HG02678 (cell line): Measurements from ENCODE around the gene SMURF2.

Experiments
- ATAC-seq: cut with Tn5 transposase; IDR thresholded peaks from one replicate; pipeline ENCODE4 v1.9.1; 2021; ENCODE audit warnings: mild to moderate bottlenecking, moderate library complexity; ENCODE audit not compliant: unreplicated experiment

SMURF2 gene

DNA sequence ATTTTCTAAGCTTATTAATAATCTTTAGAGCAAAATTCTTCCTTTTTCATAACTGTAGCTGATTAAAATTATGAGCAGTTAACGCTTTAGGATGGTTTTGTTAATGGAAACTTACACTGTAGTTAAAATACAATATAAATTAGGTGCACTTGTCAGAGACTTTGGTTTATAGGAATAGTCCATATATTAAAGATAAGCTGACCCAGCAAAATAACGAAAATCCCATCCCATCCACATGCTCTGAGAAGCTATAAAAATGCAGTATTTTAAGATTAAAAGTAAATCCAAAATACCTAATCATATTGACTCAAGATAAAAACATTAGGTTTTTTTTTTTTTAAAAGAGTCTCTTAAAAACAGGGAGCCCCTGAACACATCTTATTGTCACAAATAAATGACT lies 117.4 kb downstream of the SMURF2 start:
- no peak for ATAC-seq

DNA sequence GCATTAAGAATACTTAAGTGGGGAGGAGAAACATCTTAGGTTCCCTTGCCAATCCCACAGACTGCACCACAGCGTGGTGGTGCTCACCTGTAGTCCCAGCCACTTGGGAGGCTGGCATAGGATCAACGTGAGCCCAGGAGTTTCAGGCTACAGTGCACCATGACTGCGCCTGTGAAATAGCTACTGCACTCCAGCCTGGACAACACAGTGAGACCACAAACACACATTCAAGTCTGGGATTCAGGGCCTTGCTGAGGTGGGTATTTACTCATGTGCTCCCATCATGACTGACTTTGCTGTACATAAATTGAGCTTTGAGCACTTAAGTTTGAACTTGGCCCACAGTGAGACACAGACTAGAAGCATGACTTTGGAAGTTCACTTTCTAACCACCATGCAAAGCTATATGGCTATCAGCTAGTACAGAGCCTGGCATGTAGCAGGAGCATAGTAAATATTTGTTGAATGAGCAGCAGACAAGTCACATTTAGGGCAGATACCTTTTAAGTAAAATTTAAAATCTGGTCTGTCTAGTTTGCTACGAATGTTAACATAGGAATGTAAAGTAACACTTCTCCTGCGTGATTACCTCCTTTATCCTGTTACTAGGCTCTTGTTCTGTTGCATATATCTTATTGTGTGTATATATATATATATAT lies 121.9 kb downstream of the SMURF2 start:
- no peak for ATAC-seq

DNA sequence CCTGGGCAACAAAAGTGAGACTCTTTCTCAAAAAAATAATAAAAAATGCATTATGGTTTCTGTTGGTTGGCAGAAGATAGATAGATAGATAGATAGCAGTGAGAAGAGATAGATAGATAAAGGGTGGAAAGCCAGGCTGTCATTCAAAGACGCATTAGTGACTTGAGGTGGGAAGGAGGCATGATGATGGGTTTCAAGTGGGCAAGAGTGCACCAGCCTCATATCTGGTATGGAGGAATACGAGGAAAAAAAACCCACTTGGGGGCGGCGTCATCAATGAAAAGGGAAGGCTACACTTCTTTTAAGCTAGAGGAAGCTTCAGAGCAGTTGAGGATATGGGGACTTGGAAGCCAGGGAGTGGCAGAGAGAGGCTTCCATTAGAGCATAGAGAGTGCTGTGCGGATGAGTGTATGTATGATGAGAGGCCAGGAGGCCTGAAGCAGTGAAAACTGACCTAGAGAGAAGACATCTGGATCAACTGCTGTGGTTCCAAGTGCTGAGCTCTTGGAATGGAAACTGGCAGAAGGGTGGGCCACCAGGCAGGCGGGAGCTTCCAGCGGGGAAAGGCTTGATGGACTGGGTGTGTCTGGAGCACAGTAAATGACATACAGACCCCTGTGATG lies 123.5 kb downstream of the SMURF2 start:
- no peak for ATAC-seq

DNA sequence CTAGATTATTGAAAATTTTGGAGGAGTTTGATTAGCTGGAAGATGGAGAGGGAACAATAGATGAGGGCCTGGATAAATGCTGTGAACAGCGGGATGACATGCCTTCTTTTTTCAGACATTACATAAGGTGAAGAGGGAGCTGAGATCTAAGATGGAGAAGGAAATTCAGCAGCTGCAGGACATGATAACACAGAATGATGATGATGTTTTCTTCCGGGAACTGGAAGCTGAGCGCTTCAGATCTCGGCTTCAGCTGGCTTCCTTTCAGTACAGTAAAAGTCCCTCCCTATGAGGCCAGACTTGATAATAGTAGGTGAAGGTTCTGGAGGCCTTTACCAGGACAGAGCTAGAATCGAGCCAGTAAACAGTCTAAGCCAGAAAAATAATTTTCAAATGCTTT lies 124.6 kb downstream of the SMURF2 start:
- ATAC-seq: no peak

DNA sequence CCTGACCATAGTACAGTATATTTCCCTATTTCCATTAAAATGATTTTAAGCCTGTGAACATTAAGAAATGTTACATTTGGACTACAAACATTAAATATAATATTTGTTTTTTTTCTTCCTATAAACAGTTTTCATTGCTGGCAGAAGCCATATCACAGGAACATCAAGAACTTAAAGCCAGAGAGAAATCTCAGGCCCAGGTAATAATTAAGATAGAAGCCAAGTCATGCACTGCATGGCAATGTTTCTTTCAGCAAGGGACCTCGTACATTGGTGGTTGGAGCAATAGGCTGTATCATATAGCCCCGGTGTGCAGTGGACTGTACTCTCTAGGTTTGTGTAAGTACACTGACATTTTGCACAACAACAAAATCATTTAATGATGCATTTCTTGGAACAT lies 125.2 kb downstream of the SMURF2 start:
- ATAC-seq: no peak

DNA sequence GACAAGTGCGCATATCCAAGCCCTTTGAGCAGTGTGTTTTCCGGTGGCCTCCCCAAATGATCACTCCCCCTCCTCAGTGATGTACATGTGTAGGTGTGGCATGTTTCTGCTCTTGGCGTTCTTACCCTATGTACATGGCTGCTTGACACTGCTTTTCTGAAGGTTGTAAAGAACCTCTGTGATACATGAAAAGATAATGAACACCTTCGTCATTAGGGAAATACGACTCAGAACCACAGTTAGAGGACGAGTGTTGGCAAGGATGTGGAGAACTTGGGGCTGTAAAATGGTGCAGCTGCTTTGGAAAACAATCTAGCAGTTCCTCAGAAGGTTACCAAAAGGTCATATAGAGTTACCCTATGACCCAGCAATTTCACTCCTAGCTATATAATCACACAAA lies 126.8 kb downstream of the SMURF2 start:
- no peak for ATAC-seq

DNA sequence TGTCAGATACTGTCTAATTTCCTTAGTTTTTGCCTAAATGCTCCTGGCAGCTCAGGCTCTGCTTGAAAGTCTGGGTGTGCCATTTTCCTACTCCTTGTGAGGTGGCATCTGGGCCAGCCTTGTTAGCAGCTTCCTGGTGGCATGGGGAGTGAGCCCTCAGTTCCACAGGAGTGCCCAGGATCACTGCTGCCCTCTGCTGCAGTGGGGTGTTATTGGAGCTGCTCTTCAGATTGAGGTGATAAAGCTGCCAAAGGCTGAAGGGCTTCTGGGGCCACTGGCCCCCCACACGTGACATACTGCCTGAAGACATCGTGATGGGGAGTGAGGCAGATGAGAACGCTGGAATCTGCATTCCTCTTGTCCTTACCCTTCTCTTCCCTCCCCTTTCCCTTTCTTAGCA lies 127.9 kb downstream of the SMURF2 start:
- ATAC-seq: no peak

DNA sequence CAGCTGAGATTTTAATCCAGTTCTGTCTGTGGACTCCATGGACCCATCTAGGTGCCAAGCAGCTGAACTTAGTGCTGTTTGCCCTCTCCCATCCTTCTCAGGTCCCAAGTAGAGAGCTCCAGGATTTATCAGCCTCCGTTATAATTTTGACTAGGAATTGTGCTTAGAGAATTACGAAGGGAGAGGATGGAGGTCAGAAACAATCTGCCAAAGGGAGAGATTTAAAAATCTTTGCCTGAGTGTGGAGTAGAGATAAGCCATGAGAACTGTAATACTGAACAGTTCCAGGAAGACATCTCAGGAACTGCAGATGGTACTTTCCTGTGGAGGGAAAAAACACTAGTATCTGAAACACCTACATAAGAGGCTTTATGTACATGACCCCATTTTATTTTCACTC lies 128.3 kb downstream of the SMURF2 start:
- no peak for ATAC-seq

DNA sequence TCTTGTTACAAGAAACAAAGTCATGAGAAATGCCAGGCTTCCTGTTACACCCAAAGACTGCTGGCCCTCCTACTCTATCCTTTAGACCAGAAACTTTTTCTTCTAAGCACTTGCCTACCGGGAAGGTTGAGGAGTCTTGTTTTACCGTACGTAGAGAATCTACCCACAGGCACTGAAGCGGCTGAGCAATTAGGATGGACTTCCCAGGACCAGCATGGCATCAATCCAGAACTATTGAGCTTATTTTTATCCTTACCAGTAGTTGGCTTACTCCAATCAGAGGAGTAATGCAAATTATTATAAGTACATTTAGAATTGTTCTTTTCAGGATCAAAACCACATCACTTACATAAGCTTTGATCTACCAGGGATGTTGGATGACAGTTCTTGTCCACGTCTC lies 129.7 kb downstream of the SMURF2 start:
- ATAC-seq: no peak

DNA sequence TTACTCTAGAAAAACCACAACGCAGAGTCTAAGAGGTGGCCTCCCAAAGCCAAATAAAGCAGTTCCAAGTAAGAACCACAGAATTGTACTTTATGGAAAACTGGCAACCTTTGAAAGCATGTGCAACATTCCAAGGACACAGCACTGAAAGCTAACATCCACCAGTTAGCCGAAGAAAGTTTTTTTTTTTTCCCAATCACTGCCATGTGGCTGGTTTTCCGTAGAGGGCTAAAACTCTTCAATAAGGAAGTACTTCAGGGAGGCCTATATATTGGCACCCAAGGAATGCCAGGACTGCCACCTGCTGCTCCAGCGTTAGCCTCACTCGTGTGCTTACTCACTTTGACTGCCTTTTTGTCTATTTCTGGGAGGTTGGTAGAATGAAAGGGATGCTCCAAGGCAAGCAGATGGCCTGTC lies 130.1 kb downstream of the SMURF2 start:
- ATAC-seq: no peak

DNA sequence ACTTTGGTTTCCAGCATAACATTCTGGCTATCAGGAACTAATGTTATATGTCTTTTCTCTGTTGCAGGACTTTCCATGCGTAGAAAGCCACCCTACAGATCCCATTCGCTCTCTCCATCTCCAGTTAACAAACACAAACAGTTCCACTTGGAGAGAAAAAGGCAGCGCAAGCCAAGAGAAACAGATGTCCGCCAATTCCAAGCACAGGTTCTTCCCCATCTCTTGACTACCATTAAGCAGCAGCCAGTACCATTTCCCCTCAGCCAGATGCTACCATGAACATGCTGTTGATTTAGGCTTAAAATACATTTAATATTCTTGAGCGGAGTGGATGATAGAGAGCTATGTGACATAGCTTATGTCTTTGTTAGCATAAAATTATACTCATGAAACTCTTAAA lies 132.9 kb downstream of the SMURF2 start:
- no peak for ATAC-seq

DNA sequence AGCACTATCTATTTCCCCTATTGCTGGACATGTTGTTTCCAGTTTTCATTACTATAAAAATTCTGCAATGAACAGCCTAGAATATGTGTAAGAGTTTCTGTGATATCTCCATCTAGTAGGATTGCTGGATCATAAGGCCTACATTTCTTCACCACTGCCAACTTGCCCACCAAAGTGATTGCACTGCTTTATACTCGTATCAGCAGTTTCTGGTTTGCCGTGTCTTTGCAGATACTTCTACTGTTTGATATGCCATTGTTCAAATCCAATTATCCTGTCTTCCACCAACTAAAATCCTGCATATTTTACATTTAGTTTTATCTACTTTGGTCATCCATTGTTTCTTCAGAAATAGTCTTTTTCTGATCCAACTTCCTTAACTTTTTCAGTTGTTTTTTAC lies 134.2 kb downstream of the SMURF2 start:
- ATAC-seq: no peak

DNA sequence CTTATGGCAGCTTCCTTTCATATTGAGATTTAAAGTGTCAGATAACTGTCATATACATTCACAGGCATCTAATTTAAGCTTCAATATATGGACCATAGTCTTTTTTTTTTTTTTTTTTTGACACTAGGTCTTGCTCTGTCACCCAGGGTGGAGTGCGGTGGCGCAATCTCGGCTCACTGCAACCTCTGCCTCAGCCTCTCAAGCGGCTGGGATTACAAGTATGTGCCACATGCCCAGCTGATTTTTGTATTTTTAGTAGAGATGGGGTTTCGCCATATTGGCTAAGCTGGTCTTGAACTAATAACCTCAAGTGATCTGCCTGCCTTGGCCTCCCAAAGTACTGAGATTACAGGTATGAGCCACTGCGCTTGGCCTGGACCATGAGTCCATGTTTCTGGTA lies 141.7 kb downstream of the SMURF2 start:
- no peak for ATAC-seq

DNA sequence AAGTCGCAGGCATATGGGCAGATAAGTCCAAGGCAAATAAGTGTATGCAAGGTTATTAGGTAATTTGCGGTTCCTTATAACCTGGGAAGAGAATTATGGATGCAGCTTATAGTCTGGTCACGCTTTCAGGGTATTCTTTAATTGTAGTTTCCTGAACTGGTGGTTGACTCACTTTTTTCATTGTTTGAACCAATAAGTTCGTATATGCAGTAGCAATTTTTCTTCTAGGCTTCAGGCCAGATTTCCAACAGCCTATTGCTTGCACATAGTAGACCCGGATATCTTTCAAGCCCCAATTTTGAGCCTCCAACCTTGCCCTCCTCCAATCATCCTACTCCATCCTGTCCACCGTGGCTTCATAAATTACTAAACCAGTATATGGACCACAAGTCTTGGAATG lies 142.5 kb downstream of the SMURF2 start:
- no peak for ATAC-seq

DNA sequence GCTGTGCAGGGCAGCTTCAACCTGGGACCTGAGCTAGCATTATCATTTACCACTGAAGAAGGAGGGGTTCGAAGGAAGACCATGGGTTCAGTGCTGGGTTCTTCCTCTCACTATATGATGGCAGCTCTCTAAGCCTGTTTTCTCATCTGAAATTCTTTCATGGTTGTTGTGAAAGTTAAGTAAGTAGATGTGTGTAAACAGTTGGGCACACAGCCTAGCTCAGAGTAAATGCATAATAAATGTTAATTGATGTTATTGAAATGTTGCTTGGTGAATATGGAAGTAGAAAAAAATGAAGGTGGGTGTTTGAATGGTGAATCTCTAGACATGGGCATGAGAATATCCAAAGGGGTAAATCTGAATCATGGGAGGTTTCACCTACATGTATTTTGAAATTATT lies 146.3 kb downstream of the SMURF2 start:
- ATAC-seq: no peak

DNA sequence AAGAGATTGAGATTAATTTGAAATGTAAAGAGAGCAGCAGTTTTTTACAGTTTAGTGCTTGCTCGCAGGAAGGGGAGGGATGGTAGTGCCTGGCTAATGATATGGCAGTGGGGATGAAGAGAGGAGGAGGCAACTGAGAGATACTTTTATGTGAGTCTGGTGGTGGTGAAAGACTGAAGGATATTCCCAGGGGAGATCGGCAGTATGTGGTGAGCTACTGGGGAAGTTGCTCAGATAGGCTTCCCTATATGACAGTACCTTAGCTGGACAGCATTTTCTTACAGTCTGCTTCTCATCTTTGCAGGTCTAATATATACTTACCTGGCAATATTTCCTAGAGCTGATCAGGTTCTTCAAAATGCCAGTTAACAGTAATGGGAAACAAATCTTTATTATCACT lies 146.7 kb downstream of the SMURF2 start:
- ATAC-seq: no peak

DNA sequence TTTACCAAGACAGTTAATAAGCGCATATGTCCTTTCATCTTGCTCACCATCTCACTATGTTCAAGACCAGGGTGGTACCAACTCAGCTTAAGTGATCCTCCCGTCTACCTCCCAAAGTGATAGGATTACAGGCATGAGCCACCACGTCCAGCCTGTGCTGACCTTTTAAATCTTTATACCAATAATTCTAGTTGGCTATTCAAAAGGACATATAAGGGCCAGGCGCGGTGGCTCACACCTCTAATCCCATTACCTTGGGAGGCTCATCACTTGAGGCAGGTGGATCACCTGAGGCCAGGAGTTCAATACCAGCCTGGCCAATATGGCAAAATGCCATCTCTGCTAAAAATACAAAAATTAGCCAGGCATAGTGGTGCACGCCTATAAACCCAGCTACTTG lies 152.9 kb downstream of the SMURF2 start:
- ATAC-seq: no peak

DNA sequence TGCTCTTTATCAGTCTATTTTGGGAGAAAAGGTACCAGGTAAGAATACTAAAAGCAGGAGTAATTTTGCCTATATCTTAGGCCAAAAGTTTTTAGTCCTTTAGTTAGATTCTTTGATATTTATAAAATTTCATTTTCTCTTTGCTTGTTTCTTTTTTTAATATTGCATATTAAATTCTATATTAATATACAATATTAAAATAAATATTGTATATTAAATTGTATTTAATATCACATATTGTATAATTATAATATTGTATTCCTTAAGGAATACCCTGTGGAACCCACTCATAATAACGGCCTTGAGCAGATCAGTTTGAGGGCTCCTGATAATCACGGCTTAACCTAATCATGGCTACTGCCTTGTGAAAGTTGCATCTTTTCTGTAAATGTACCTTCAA lies 153.4 kb downstream of the SMURF2 start:
- no peak for ATAC-seq

DNA sequence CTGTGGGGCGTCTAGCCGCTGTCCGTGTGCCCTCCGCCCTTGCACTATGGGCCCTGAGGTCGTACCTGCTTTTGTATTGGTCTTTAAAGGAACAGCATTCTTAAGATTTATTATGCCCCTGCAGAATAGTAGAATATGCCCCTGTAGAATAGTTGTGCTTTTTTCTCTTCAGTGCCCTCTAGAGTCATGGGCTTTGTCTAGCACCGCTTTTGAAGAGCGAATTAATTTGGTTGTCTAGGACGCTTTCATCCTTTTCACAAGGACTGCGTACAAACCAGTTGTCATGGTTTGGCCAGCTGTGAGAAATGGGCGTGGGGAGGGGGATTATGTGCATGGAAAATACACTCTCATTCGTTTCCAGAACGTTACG lies 154.7 kb downstream of the SMURF2 start:
- ATAC-seq: no peak

DNA sequence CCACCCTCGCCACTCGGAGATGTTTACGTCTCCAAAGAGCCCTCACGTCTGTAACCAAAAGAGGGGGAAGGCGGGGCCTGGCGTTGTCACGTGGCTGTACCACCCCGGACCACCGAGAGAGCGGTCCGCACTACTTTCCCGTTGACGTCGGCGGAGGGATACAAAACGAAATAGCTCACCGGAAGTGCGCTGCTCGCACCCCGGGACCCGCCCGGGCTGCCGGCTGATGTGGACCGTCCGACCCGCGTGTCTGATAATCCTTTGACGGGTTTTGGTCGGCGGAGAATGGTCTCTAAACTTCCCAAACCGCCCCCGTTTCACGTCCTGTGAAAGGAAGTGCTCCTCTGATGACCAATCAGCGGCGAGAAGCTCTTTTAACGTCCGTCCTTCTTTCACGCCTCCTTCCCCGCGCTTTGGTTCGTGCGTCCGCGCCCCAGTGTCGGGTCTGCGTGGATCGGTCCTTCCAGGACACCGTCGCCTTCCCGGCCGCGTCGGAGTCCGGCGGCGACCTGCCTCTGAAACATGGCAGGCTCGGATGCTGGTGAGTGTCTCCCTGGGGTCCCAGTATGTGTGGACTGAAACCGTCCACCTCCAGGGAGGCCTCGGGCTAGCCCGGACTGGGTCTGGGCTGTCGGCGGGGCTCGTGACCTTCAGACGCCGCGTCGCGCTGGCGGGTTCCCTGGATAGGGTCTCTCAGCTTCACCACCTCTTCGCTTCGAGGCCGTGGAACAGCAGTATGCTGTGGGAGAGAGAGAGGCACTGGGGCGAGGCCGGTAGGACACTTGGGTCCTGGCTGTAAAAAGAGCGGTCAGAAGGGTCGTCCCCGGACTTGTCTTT lies 155.3 kb downstream of the SMURF2 start, which contains the start of gene CEP95:
CEP95 (plus strand) TSS at position 402 of the 837 bp plus-strand sequence; CDS start at position 523, 121 bp downstream.
- ATAC-seq: peak; percentile 65

DNA sequence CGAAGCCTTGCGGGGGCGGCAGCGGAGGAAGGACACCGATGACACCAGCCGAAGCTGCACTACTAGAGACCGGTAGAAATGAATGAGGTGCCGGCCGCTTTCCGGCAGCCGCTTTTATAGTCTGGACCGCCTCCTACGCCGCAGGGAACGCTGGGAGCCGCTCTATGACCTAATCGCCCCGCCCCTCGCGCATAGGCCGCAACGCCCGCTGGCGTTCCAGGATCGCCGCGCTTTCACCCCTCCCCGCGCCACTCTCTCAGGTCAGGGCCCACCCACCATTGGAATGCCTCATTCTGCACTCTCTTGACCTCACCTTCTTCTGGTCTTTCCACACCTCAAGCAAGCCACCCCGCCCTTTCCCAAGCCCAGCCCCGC lies 155.9 kb downstream of the SMURF2 start, which contains the start of gene DDX5:
DDX5 (minus strand) TSS at position 89 of the 375 bp plus-strand sequence. CDS start 170 bp downstream, outside the sequence.
- ATAC-seq: peak; percentile 71
